HG02840 (cell line): ENCODE results near the gene RAB14.

ENCODE experiments used
- ATAC-seq: cut with Tn5 transposase; IDR thresholded peaks from one replicate; pipeline ENCODE4 v1.9.1; 2021; ENCODE audit warnings: mild to moderate bottlenecking, moderate library complexity, moderate number of reproducible peaks; ENCODE audit not compliant: unreplicated experiment, low FRiP score

Gene RAB14

DNA sequence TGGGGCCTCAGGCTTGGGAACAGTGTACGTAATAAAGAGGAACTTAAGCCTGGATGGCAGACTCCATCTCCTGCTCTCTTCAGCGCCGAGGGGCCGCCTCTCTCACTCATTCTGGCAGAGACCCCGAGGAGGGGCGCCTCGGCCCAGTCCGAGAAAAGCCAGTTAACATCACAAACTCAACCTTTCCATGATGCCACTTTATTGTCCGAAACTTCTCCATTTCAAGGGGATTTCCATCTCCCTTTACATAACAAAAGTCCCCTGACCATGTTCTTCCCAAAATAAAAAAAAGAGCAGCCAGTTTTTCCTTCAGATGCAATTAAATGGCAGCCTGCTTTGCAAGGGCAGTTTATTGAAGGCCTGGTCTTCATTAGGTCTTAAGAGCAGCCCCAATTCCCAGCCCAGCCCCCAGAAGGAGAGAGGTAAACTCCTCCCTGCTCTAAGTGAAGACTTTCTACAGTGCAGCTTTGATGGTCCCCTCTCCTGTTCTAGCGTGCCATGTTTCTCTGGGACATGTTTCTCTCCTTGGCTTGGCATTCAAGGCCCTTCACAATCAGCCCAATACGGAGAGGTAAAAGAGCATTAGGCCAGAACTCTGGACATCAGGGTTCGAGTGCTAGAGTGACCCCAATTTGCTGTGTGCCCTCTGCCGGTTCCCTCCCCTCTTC, 19.5 kb upstream of the RAB14 start:
- no peak for ATAC-seq

DNA sequence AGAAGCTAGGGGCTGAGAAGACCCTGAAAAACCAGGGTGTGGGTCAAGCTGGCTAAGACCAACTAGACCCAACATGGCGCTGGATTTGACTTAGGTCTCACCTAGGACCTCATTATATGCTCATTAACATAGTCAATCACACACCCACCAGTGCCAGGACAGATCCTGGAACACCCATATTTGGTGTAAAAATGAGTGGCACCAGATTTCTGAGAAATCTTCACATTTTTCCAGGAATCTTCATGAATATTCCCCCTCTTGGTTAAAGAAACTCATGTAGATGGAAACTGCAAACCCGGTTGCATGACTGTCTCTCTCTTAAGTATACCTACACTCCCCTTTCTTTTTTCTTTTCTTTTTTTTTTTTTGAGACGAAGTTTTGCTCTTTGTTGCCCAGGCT, 17.9 kb upstream of the RAB14 start:
- ATAC-seq, result no peak

DNA sequence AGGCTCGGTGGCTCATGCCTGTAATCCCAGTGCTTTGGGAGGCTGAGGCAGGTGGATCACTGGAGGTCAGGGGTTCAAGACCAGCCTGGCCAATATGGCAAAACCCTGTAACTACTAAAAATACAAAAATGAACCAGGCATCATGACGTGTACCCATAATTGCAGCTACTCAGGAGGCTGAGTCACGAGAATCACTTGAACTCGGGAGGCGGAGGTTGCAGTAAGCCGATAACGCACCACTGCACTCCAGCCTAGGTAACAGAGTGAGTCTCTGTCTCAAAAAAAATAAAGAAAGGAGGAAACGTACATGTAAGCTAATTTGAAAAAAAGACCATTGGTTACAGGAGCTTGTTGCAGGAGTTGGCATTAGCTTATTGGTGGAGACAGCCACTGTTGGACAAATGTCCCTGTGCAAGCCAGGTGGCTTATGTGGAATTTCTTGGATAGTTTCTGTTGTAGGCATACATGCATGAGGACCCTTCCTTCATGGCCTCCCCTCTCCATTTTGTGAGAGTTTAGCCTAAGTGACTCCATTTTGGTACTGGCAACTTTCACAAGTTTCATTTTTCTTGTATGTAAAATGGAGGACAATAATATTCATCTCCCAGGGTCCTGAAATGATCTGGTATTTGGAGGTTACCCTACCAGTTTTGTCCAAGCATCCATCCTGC, 16.8 kb upstream of the RAB14 start:
- no peak for ATAC-seq

DNA sequence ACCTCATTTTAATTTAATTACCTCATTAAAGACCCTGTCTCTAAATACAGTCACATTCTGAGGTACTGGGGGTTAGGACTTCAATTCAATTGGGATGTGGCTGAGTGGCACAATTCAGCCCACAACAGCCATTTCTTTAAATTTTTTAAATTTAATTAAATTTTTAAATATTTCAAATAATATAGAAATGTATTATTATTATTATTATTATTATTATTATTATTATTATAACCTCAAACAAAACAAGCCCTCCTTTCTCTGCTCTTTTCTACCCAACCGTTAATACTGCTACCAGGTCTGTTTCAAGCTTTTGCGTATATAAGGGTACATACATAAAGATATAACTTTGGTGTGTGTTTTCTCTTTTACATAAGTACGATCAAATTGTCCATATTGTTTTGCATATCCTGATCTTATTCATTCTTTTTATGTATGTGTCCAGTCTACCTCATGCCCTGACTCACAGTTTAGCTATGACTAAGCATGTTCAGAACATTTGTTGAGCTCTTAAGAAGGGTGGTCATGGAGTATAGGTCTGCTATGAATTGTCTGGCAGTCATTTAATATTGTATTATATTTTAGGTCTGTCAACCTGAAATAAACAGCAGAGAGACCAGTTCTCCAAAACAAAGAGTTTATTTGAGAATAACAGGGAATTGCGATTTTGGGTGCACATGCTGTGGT, 16.1 kb upstream of the RAB14 start:
- peak; percentile 73 for ATAC-seq

DNA sequence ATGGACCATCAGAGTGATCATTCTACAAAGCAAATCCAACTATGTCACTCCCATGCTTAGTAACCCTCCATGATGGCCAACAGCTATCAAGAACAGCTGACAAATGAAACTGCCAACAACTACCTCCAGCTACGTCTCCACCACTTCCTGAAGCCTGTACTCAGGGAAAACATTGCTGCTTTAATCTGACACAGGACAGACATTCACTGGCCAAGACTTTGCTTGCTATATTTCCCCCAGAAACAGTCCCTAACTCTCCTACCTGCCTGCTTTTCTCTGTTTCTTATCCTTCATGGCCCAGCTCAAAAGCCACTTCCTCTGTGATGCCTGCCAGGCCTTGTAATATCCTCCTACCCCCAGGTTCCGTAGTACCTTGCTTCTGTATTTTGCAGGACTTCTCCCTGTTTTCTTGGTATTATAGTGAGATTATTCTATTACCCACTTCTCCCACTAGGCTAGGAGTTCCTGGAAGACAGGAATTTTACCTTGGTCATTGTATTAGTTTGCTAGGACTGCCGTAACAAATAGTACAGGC, 14.7 kb upstream of the RAB14 start:
- ATAC-seq, result no peak

DNA sequence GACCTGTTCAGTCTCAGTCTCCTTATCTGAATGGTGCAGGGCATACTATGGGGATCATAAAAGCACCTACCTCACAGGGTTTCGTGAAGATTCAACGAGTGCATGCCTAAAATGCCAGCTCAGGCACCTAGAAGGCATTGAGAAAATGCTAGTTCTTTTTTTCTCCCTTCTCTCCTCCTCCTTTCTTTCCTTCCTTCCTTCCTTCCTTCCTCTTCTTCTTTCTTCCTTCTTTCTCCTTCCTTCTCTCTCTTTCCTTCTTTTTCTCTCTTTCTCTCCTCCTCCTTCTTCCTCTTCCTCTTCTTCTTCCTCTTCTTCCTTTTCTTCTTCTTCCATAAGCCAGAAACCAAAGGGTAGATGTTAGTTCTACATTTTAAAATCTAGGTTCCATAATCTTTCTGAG, 12.3 kb upstream of the RAB14 start:
- no peak for ATAC-seq

DNA sequence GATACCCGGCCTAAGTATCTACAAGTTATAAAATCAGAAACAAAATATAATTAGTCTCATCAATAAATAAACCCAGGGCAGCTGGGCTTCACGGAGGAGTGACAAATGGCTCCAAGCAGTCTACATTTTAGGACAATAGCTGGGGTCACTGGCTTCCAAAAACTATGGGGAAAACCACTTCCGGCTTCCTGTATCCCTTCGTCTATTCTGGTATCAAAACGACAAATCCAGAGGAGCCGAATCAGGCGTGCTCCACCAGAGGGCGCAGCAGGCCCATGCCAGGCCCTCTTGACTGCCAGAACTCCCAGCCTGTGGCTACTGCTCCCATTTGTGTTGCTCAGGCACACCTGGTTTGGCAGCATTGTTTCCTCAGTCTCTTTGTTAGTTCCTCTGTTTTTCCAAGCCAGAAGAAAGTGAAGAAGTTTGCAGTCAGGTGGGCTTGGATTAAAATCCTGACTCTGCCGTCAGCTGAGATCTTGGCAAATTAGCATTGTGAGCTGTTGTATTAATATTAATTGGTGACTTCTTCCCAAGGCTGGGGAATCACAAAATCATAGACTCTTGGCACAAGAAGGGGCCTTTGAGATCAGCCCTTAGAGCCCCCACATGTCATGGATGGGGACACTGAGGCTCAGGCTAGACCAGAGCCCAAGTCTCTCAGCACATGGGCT, 11.6 kb upstream of the RAB14 start:
- ATAC-seq, result no peak

DNA sequence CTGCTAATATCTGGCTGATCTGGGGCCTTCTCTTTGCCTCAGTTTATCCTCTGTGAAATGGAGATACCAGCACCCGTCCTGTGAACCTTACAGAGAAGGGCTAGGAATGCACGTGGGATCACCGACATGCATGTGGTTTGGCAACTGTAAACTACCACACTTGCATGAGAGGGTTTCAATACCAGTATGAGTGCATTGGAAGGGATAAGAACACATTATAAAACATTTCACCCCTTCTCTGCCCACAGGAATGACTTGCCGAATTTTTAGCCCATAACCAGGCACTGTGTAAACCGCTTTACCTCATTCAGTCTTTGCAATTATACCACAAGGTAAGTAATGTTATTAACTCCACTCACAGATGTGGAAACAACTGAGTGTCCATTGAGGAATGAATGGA, 8.9 kb upstream of the RAB14 start:
- ATAC-seq, result no peak

DNA sequence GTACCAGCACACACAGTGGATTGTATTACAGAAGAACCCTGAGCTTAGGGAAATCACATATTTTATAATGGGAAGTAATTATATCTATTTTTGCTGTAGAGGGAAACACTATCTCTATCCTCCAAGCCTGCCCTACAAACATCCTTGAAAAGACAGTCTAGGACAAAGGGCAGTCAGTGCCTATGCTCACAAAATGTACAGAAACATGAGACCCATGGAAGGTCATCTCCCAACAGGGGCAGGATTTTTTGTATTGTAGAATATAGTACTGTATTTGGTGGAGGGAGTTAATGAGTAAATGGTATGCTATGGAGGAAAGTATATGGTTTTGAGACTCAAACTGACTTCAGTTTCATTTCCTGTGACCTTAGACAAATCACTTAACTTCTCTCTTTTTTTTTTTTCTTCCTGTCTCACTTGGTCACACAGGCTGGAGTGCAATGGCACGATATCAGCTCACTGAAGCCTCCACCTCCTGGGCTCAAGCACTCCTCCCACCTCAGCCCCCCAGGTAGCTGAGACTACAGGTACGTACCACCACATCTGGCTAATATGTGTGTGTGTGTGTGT, 5.8 kb upstream of the RAB14 start:
- ATAC-seq, result peak; percentile 87

DNA sequence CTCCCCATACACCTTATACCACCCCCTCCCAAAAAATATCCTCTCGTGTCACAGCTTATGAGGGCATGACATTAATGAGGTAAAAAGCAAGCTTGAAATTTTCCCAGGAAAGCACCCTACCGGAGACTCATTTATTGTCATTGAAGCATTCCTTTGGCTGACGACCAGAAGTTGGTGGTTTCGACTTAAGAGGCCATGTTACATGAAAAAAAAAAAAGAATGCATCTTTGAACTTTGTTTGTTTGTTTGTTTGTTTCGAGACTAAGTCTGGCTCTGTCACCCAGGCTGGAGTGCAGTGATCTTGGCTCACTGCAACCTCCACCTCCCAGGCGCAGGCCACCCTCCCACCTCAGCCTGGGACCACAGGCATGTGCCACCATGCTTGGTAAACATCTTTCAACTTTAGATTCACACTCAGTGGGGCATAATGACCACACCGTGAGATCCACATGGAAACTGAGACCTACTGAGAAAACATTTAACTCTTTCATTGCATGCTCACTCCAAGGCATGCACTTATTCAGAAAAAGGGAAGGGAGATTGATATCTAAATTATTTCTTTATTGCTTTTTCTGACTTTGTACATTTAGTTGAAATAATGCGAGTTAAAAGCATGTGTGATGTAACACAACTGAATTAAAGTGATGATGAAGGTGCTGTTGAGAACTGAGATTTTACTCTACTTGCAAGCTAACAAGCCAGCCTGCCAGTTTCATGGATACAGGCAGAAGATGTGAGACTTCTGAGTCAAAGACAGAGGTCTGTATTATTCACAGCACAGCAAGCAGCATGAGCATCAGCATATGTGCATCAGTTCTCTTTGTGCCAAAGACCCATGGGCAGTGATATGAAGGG, 5.1 kb upstream of the RAB14 start:
- ATAC-seq, result peak; percentile 15

DNA sequence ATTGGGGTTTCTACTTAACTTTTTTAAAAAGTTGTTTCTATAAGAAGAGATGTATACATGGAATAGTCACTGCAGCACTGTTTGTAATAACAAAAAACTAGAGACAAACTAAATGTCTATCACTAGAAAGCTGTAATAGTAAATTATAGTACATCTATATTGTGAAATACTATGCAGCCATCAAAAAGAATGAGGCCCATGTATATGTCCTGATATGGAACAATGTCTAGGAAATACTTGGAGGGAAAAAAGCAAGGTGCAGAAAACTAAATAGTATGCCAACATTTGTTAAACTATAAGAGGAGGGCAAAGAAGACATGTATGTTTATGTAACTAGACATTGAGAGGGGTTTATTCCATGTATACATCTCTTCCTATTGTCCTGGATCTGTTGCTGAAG, 2.9 kb upstream of the RAB14 start:
- ATAC-seq, result no peak

DNA sequence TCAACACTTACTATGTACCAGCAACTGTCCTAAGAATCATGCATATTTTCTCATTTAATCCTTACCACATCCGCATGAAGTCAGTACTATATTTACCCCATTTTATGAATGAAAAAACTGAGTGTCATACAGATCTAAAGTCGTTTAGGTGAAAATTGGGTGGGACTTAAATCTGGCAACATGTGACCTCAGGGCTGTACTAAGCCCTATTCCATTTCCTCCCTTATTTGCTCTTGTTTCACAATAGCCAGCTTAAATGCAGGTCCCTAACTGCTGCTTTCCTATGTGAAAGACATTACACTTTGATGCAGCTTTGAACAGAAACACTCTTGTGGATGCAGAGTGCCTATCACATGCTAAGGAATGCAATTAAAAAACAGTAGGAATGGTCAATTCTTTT, 2.5 kb upstream of the RAB14 start:
- ATAC-seq, result no peak

DNA sequence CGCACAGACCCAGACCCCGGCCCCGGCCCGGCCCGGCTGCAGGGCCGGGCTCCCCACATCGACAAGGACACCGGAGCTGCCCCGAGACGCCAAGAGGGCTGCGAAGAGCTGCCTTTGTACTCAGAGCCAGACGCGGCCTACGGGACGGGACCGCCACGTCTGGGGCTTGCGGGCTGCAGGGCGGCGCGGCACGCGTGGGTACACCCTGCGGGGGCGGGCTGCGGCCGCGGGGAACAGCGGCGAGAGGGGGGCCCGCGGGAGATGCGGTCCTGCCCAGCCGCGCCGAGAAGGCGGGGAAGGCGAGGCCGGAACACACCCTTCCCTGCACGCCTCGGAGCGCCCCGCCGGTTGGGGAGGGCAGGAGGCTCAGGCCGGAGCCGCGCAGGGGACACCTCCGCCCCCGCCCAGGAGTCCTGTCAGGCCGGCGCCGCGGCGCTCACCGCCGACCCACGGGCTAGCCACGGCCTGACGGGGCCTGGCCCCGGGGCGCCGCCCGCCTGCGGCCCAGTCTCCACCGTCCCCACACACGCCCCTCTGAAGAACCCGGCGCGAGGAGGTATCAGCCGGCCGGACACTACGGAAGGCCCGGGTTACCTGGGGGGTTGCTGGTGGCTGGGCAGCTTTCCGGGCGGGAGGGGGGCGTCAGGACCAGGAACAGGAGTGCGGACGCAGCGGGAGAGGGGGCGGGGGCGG, 478 bp downstream of the RAB14 start:
- peak; percentile 22 for ATAC-seq

DNA sequence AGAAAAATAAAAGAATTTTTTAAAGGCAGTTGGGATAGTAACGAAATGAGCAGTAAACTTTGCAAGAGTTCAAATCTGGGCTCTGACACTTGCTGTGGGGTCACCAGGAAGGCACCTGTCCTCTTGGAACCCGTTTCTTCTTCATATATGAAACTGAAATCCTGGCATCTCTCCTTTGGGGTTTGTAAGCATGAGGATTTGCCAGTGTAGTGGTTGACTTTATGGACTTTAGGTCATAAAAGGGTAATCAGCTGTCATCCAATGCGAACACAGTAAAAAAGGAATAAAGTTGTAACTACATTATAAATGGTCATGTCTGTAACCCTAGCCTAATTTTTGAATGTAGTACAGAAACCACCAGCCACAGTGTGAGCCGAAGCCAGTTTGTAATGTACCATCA, 1.3 kb downstream of the RAB14 start:
- ATAC-seq, result no peak

DNA sequence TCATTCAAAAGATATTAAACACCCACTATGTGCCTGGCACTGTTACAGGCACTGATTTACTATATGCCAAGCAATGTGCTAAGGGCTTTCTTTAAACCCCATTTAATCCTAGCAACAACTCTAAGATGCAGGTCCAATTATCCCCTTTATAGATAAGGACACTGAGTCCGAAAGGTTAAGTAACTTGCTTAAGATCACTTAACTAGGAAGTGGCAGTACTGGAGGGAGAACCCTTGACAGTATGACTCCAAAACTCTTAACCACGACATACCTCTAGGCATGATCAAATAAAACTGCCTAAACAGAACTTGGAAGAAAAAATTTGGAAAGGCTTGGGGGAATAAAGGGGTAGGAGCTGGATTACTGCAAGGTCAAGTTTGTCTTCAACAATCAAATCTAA, 1.7 kb downstream of the RAB14 start:
- ATAC-seq, result no peak

DNA sequence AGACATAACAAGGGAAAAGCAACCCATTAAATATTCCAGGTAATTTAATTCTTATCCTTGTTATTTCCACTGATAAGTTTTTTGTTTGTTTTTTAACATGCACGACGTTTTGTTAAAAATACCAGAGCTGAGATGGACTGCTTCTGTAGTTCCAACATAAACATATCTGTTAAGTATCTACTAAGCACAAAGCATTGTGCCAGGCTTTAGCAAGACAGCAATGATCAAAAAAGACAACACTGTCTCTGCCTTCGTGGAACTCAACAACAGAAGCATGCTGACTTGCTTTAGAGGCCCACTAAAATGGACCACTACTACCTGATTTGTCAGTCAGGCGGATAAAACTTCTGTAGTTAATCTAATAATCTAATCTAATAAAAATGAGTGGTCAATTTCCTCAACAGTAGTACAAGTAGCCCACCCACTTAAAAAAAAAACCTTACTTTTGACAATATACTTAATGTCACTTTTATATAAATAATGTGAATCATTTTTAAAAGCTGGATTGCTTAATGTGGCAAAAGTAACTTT, 3.1 kb downstream of the RAB14 start:
- ATAC-seq, result no peak

DNA sequence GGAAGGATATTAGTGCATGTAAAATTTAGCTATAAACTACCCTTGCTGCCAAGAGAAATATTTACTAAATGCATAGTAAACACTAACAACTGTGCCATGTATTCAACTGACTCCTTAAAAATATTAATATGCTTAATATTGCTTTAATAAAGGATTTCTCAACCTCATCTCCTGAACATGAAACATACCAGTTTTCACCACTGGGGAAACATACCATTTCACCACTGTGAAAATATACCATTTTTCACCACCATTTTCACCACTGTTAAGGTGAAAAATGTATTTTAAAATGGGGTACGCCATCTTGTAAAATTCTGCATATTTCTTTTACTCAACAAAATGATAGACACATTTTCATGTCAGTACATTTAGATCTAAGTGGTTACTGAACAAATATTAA, 4.5 kb downstream of the RAB14 start:
- ATAC-seq, result no peak

DNA sequence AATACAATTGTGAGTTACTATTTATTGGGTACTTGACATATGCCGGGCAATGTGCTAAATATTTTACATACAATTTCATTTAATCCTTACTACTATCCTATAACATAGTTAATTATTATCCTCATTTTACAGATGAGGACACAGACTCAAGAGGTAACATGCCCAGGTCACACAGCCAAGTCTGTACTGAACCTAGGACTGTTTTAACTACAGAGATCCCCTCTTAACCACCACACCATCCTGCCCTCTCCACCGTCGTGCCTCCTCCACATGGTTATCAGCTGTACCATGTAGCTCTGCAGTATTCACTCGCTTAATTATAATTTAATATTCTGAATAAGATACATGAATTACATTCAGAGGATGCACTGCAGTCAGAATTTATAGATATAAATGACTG, 5.3 kb downstream of the RAB14 start:
- ATAC-seq, result no peak

DNA sequence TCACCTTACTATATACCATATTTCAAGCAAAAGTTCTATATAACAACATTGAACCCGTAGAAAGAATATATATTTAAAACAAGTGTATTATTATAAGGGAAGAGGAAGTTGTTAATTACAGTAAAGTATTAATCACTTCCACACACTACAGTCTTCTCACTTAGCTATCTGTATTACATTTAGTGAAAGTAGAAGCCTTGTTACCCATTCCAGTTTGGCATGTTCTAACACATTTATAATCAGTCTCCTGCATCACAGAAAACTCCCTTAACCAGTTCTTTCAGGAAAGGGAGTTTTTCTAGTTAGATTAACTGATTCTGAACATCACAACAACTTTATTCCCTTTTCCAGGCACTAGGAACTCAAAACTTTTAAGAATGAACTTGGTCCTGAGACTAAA, 6.9 kb downstream of the RAB14 start:
- ATAC-seq, result no peak
